GM12878 (cell line): ENCODE measurements around the gene PCSK6. TPM values are rescaled to one million over a fixed set of nuclear protein-coding genes. Genes with fewer than 3 reads are reported as not detected.

ENCODE experiments used
- ATAC-seq: fragments of 200-7000 bp; cut with Tn5 transposase; 3 replicates; pipeline ENCODE4 v1.9.1; 2020; ENCODE audit warnings: mild to moderate bottlenecking, moderate library complexity
- BruUV-seq: library from RNA; stranded (reverse); fragments of 400-500 nt; replicated peaks from 2 replicates; lab custom pipeline; 2021; lab: Mats Ljungman, UMichigan
- CTCF ChIA-PET: fragments of 300-600 bp; sonication (Branson Sonifier 250); formaldehyde crosslinking; extraction: SDS; loops from one replicate; lab custom pipeline; 2021; ENCODE audit warnings: inconsistent platforms; lab: Yijun Ruan, JAX
- POLR2A ChIA-PET: fragments of 350-600 bp; formaldehyde crosslinking; extraction: SDS; loops from one replicate; lab custom pipeline; 2021; ENCODE audit warnings: inconsistent platforms; lab: Charles Lee
- RAD21 ChIA-PET: fragments of 300-600 bp; sonication (Branson Sonifier 250); formaldehyde crosslinking; loops from one replicate; lab custom pipeline; 2023; ENCODE audit warnings: antibody characterized with exemption; ENCODE audit not compliant: unreplicated experiment; lab: Charles Lee
- SMC1A ChIA-PET: fragments of 300-600 bp; sonication (Branson Sonifier 250); formaldehyde crosslinking; loops from one replicate; lab custom pipeline; 2023; ENCODE audit not compliant: unreplicated experiment, uncharacterized antibody; lab: Charles Lee
- DNase-seq: peaks from one replicate; pipeline ENCODE4 v3.0.0-alpha.2; 2011; ENCODE audit warnings: low read depth, low spot score
- FAIRE-seq: peaks from 3 replicates; lab custom pipeline; 2011; peaks lifted over from hg19 to GRCh38; lab: Jason Lieb, UNC
- H2AFZ ChIP-seq: 2 replicates; pipeline ENCODE4 v1.6.0; 2011; ENCODE audit warnings: low read depth, low read length, control low read depth; ENCODE audit not compliant: control insufficient read depth
- H3K27ac ChIP-seq: 2 replicates; pipeline ENCODE4 v1.5.1; 2011; ENCODE audit warnings: control low read depth; ENCODE audit not compliant: control insufficient read depth, insufficient read depth
- H3K27me3 ChIP-seq, 2 experiments: replicated peaks in 1 of 2; 2 replicates each; pipeline versions ENCODE4 v1.6.0 to v1.6.1; 2011; ENCODE audit warnings: low read length in 1 of 2; ENCODE audit not compliant: control insufficient read depth in 2 of 2, insufficient read depth in 2 of 2
- H3K36me3 ChIP-seq, 2 experiments: 2 replicates each; pipeline ENCODE4 v1.5.1; 2011; ENCODE audit warnings: low read length in 1 of 2; ENCODE audit not compliant: control insufficient read depth in 2 of 2, insufficient read depth in 2 of 2
- H3K4me1 ChIP-seq: 2 replicates; pipeline ENCODE4 v1.6.1; 2011; ENCODE audit warnings: mild to moderate bottlenecking, low read length, moderate library complexity, mixed read lengths; ENCODE audit not compliant: control insufficient read depth, insufficient read depth
- H3K4me2 ChIP-seq: 2 replicates; pipeline ENCODE4 v1.6.0; 2011; ENCODE audit warnings: control low read depth; ENCODE audit not compliant: control insufficient read depth, insufficient read depth
- H3K4me3 ChIP-seq: fragments of 200-600 bp; sonication (generic); 2 replicates; pipeline ENCODE4 v1.5.1; 2016
- H3K79me2 ChIP-seq: 2 replicates; pipeline ENCODE4 v1.6.0; 2011; ENCODE audit warnings: low read length; ENCODE audit not compliant: control insufficient read depth, insufficient read depth
- H3K9ac ChIP-seq: 2 replicates; pipeline ENCODE4 v1.8.0; 2011; ENCODE audit warnings: low read length, control low read depth, mixed read lengths; ENCODE audit not compliant: control insufficient read depth, insufficient read depth
- H3K9me3 ChIP-seq: replicated peaks from 3 replicates; pipeline ENCODE4 v1.5.1; 2011; ENCODE audit warnings: mild to moderate bottlenecking, low read length; ENCODE audit not compliant: control insufficient read depth, insufficient read depth
- H4K20me1 ChIP-seq: 2 replicates; pipeline ENCODE4 v1.6.0; 2011; ENCODE audit not compliant: control insufficient read depth, insufficient read depth
- CHD4 ChIP-seq: fragments of 200-600 bp; sonication (generic); IDR thresholded peaks from 2 replicates; pipeline ENCODE4 v1.6.1; 2016; ENCODE audit warnings: mild to moderate bottlenecking
- CUX1 ChIP-seq: IDR thresholded peaks from 2 replicates; pipeline ENCODE4 v1.6.1; 2012; ENCODE audit warnings: improper control_type of control experiment, low read depth, low read length; ENCODE audit not compliant: insufficient replicate concordance
- FOXK2 ChIP-seq: fragments of 450-650 bp; IDR thresholded peaks from 2 replicates; pipeline ENCODE4 v1.6.1; 2017; ENCODE audit warnings: mild to moderate bottlenecking, moderate library complexity
- HCFC1 ChIP-seq: fragments of 150-350 bp; IDR thresholded peaks from 2 replicates; pipeline ENCODE4 v1.6.1; 2014; ENCODE audit warnings: low read length
- HDAC6 ChIP-seq: fragments of 200-600 bp; sonication (generic); IDR thresholded peaks from one replicate; pipeline ENCODE4 v1.8.0; 2017; ENCODE audit warnings: antibody characterized with exemption; ENCODE audit not compliant: unreplicated experiment
- JUND ChIP-seq: IDR thresholded peaks from 2 replicates; pipeline ENCODE4 v1.6.1; 2012; ENCODE audit warnings: low read depth, mild to moderate bottlenecking, low read length, improper control_type of control experiment, moderate library complexity
- NBN ChIP-seq: fragments of 450-650 bp; IDR thresholded peaks from 2 replicates; pipeline ENCODE4 v1.6.1; 2016
- NFYA ChIP-seq: IDR thresholded peaks from 2 replicates; pipeline ENCODE4 v1.6.1; 2011; ENCODE audit warnings: low read depth, mild to moderate bottlenecking, low read length, improper control_type of control experiment, borderline replicate concordance
- RB1 ChIP-seq: fragments of 450-650 bp; formaldehyde crosslinking; IDR thresholded peaks from 2 replicates; pipeline ENCODE4 v1.6.1; 2017; ENCODE audit warnings: mild to moderate bottlenecking, borderline replicate concordance
- SREBF2 ChIP-seq: IDR thresholded peaks from 2 replicates; pipeline ENCODE4 v1.6.1; 2012; ENCODE audit warnings: mild to moderate bottlenecking, low read length
- SRF ChIP-seq, 2 experiments: IDR thresholded peaks; 2 replicates each; pipeline ENCODE4 v1.6.1; 2011; ENCODE audit warnings: low read depth in 2 of 2, low read length in 2 of 2, mild to moderate bottlenecking in 1 of 2, moderate library complexity in 1 of 2
- WRNIP1 ChIP-seq: IDR thresholded peaks from 2 replicates; pipeline ENCODE4 v1.6.1; 2011; ENCODE audit warnings: low read depth, low read length, improper control_type of control experiment, borderline replicate concordance
- YBX1 ChIP-seq: fragments of 450-650 bp; IDR thresholded peaks from 2 replicates; pipeline ENCODE4 v1.6.1; 2016; ENCODE audit warnings: antibody characterized with exemption
- ZNF592 ChIP-seq: fragments of 450-650 bp; IDR thresholded peaks from 2 replicates; pipeline ENCODE4 v1.6.1; 2017; ENCODE audit warnings: mild to moderate bottlenecking, moderate library complexity
- ZSCAN29 ChIP-seq: fragments of 450-650 bp; IDR thresholded peaks from 2 replicates; pipeline ENCODE4 v1.6.1; 2017; ENCODE audit warnings: mild to moderate bottlenecking, moderate library complexity
- whole genome bisulfite sequencing: methylation state at CpG from one replicate; pipeline ENCODE4 v1.1.6; 2016; ENCODE audit warnings: low lambda C conversion rate; ENCODE audit not compliant: insufficient replicate concordance, insufficient coverage; ENCODE audit errors: missing lambda C conversion rate; 5-methylcytosine and 5-hydroxymethylcytosine counted together
- in situ Hi-C: fragments of 300-500 bp; cut with MboI; formaldehyde crosslinking; loops from 9 replicates; pipeline ENCODE4 v1.14.3; 2018; ENCODE audit warnings: mixed read lengths
- intact Hi-C: fragments of 100-400 bp; cut with micrococcal nuclease; formaldehyde crosslinking; loops from one replicate; pipeline ENCODE4 v1.14.2; 2022; ENCODE audit not compliant: unreplicated experiment
- polyA plus RNA-seq, 11 experiments: library from polyadenylated mRNA; depleted of rRNA in 4 of 11; unstranded in 6 of 11; stranded (reverse) in 5 of 11; fragments of >200 nt; fragmentation: Nextera tagmentation in 4 of 11; fragmentation: Illumina TruSeq in 1 of 11; extraction: Ambion mirVana in 4 of 11; extraction: Trizol in 1 of 11; gene quantifications; 1 replicate in 1 of 11; 2 replicates in 10 of 11; pipeline versions ENCODE4 v1.2.1 to v1.2.3, GENCODE V29; 2011 to 2016; ENCODE audit warnings: inconsistent platforms in 2 of 11, missing spikeins in 2 of 11, low read depth in 1 of 11
- total RNA-seq, 4 experiments: library from RNA; depleted of rRNA in 3 of 4; stranded (reverse); fragments of >200 nt in 3 of 4; fragmentation: Illumina TruSeq in 1 of 4; extraction: Trizol in 1 of 4; gene quantifications; 2 replicates each; pipeline versions ENCODE4 v1.2.1 to v1.2.3, GENCODE V29; 2013 to 2021

Gene PCSK6
- total and polyA plus RNA-seq, 10 of the 15 experiments (the other 5 are each of a cell fraction or from before 2014, with no cell fraction given) = 0.19 to 0.67 (median 0.25) TPM; not detected in 4

GRCh38 chr15:101409621-101410020 is 79.9 kb downstream of the PCSK6 start:
- WGBS = 45% methylated on average over 4 of the region's 4 CpGs
- POLR2A ChIA-PET = no interaction called here
- in situ Hi-C loops (no loop called here), intact Hi-C loops (no loop called here)
- no TSS peak for BruUV-seq
- Histone ChIP-seq H3K4me1 (peaks cover 8% of the 10 kb centered on the region), H3K9me3 (no peaks in the 10 kb centered on the region), H4K20me1 (no peaks in the 10 kb centered on the region), H3K4me3 (no peak overlapping the region), H3K27ac (no peak overlapping the region), H3K36me3 (no peaks in the 10 kb centered on the region), H3K27me3 (peaks cover 0 to 4% of the 10 kb centered on the region in 2 experiments; a peak in 2 of 4 replicates), H3K4me2 (no peak overlapping the region), H2AFZ (no peak overlapping the region), H3K9ac (no peak overlapping the region), H3K79me2 (no peaks in the 10 kb centered on the region)
- CTCF ChIA-PET = no interaction called here
- SMC1A ChIA-PET = no interaction called here
- FAIRE-seq = no peak
- ATAC-seq = no peak
- RAD21 ChIA-PET = no interaction called here
- TF ChIP-seq YBX1 (no peak), JUND (no peak), FOXK2 (no peak), SREBF2 (no peak), SRF (IDR thresholded peaks at IDR 0.05; ENCODE audit: low read depth in 2 of 2, low read length in 2 of 2) (no peak), NBN (no peak), HDAC6 (no peak), RB1 (no peak), WRNIP1 (no peak), NFYA (no peak), HCFC1 (no peak), ZSCAN29 (no peak), CHD4 (no peak), ZNF592 (no peak), CUX1 (no peak)
- no peak for DNase-seq
